Fibroblast of lung (primary cell): ENCODE data around the gene CCDC110. TPM values are rescaled to one million over a fixed set of nuclear protein-coding genes. Genes with fewer than 3 reads are reported as not detected.

Source experiments
- DNase-seq, 2 donors: peaks; one replicate each; pipeline versions ENCODE4 v3.0.0 to v3.0.0-alpha.2; 2010; ENCODE audit warnings: low read depth in 2 of 2
- H2AFZ ChIP-seq: 2 replicates; pipeline ENCODE4 v1.5.1; 2012; ENCODE audit warnings: low read length, control low read depth, inconsistent platforms
- H3K27ac ChIP-seq: 2 replicates; pipeline ENCODE4 v1.5.1; 2011; ENCODE audit warnings: low read length, control low read depth; ENCODE audit not compliant: insufficient read depth
- H3K27me3 ChIP-seq: 2 replicates; pipeline ENCODE4 v1.5.1; 2011; ENCODE audit warnings: mild to moderate bottlenecking, low read length; ENCODE audit not compliant: control insufficient read depth, insufficient read depth
- H3K36me3 ChIP-seq: 2 replicates; pipeline ENCODE4 v1.5.1; 2011; ENCODE audit warnings: low read length; ENCODE audit not compliant: control insufficient read depth, insufficient read depth
- H3K4me1 ChIP-seq: 2 replicates; pipeline ENCODE4 v1.5.1; 2011; ENCODE audit warnings: low read length; ENCODE audit not compliant: control insufficient read depth, insufficient read depth; ENCODE audit errors: extremely low read depth
- H3K4me2 ChIP-seq: 2 replicates; pipeline ENCODE4 v1.5.1; 2011; ENCODE audit warnings: low read length, control low read depth; ENCODE audit not compliant: insufficient read depth; ENCODE audit errors: extremely low read depth
- H3K4me3 ChIP-seq, 4 experiments: fragments of 200-600 bp in 1 of 4; sonication (generic) in 1 of 4; replicated peaks in 1 of 4; 2 replicates each; pipeline ENCODE4 v1.5.1; 2011 to 2016; ENCODE audit warnings: low read length in 4 of 4, low read depth in 3 of 4, mild to moderate bottlenecking in 3 of 4, control low read depth in 2 of 4, inconsistent platforms in 1 of 4, mixed read lengths in 1 of 4; ENCODE audit not compliant: insufficient read depth in 1 of 4; ENCODE audit errors: control extremely low read depth in 1 of 4
- H3K79me2 ChIP-seq: 2 replicates; pipeline ENCODE4 v1.5.1; 2012; ENCODE audit warnings: mild to moderate bottlenecking, low read length, inconsistent platforms; ENCODE audit not compliant: control insufficient read depth, insufficient read depth
- H3K9ac ChIP-seq: 2 replicates; pipeline ENCODE4 v1.5.1; 2011; ENCODE audit warnings: mild to moderate bottlenecking, low read length, control low read depth; ENCODE audit not compliant: insufficient read depth
- H3K9me3 ChIP-seq: 2 replicates; pipeline ENCODE4 v1.5.1; 2012; ENCODE audit warnings: low read depth, low read length; ENCODE audit not compliant: control insufficient read depth, insufficient read depth
- H4K20me1 ChIP-seq: 2 replicates; pipeline ENCODE4 v1.5.1; 2011; ENCODE audit warnings: low read length; ENCODE audit not compliant: control insufficient read depth, insufficient read depth; ENCODE audit errors: extremely low read depth
- EZH2 ChIP-seq: IDR thresholded peaks from 2 replicates; pipeline ENCODE4 v1.5.1; 2012; ENCODE audit warnings: low read length, control low read depth, mild to moderate bottlenecking; ENCODE audit errors: missing control alignments
- polyA plus RNA-seq, 2 donors: library from polyadenylated mRNA; depleted of rRNA in 1 of 2; stranded (reverse) in 1 of 2; unstranded in 1 of 2; fragments of >200 nt; gene quantifications; 2 replicates each; pipeline ENCODE4 v1.2.1, GENCODE V29; 2011 to 2012; ENCODE audit warnings: missing spikeins in 1 of 2
- total RNA-seq: library from RNA; depleted of rRNA; stranded (reverse); fragments of >200 nt; gene quantifications from 2 replicates; pipeline ENCODE4 v1.2.1, GENCODE V29; 2014
- TF ChIP-seq, protein P1 (sequence below), 2 donors: IDR thresholded peaks in 1 of 2; conservative IDR thresholded peaks in 1 of 2; 1 replicate in 1 of 2; 2 replicates in 1 of 2; pipeline ENCODE4 v1.5.1; 2011 to 2012; ENCODE audit warnings: low read length in 2 of 2, control low read depth in 1 of 2, inconsistent platforms in 1 of 2, low read depth in 1 of 2, mild to moderate bottlenecking in 1 of 2

CCDC110 gene
- total and polyA plus RNA-seq, 2 donors (not counting 1 experiment from before 2014, with no cell fraction given), result 0.83 to 2.0 TPM

DNA sequence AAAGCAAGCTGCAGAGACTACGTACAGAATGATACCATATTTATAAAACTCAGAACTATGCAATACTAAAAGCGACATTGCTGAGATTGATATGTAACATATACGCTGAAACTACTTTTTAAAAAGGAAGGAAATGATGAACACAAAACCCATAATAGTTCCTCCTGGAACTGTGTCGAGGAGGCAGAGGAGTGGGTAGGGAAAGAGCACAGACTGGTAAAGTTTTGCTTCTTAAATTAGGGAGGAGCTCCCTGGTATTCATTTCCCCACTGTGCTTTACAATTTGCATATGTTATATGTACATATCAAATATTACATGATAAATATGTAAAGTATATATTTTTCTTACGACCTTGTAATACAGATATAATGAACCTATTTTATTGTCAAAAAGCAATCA is 59.7 kb downstream of the CCDC110 start:
- Histone ChIP-seq H3K79me2 (no peaks in the 10 kb centered on the region), H3K4me2 (no peak overlapping the region), H3K4me3 (no peak overlapping the region), H3K27ac (no peak overlapping the region), H3K27me3 (no peaks in the 10 kb centered on the region), H2AFZ (no peak overlapping the region), H3K9me3 (no peaks in the 10 kb centered on the region), H3K4me1 (no peaks in the 10 kb centered on the region), H3K36me3 (no peaks in the 10 kb centered on the region), H3K9ac (no peak overlapping the region), H4K20me1 (no peaks in the 10 kb centered on the region)
- DNase-seq, result no peak
- TF ChIP-seq EZH2, result no peak
- TF ChIP-seq, protein P1, sequence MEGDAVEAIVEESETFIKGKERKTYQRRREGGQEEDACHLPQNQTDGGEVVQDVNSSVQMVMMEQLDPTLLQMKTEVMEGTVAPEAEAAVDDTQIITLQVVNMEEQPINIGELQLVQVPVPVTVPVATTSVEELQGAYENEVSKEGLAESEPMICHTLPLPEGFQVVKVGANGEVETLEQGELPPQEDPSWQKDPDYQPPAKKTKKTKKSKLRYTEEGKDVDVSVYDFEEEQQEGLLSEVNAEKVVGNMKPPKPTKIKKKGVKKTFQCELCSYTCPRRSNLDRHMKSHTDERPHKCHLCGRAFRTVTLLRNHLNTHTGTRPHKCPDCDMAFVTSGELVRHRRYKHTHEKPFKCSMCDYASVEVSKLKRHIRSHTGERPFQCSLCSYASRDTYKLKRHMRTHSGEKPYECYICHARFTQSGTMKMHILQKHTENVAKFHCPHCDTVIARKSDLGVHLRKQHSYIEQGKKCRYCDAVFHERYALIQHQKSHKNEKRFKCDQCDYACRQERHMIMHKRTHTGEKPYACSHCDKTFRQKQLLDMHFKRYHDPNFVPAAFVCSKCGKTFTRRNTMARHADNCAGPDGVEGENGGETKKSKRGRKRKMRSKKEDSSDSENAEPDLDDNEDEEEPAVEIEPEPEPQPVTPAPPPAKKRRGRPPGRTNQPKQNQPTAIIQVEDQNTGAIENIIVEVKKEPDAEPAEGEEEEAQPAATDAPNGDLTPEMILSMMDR (conservative IDR thresholded peaks at IDR 0.05 in 1 of 2, IDR thresholded peaks at IDR 0.05 in 1 of 2; ENCODE audit: low read depth in 1 of 2, low read length in 2 of 2), result no peak

DNA sequence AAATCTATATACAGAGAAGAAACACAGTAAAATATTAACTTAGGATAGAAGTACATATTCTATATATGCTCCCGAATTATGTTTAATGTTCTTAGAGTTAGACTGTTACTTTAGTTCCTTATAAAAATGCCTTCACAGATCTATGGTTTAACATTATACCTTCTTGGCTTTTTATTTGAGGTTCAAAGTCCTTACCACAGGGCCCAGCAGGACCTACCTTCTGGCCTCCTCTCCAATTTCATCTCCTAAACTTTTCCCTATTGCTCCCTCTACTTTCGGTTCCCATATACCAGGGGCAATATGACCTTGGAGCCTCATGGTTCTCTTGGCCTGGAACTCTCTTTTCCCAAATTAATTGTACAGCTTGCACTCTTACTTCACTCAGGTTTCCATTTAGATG is 63.1 kb downstream of the CCDC110 start:
- H3K79me2 ChIP-seq, result no peaks in the 10 kb centered on the region
- no peak overlapping the region for H2AFZ ChIP-seq
- no peak overlapping the region for H3K4me2 ChIP-seq
- H3K4me3 ChIP-seq, result no peak overlapping the region
- TF ChIP-seq, protein P1 (conservative IDR thresholded peaks at IDR 0.05 in 1 of 2, IDR thresholded peaks at IDR 0.05 in 1 of 2; ENCODE audit: low read depth in 1 of 2, low read length in 2 of 2), result no peak
- TF ChIP-seq EZH2, result no peak
- H4K20me1 ChIP-seq, result no peaks in the 10 kb centered on the region
- no peaks in the 10 kb centered on the region for H3K36me3 ChIP-seq
- no peaks in the 10 kb centered on the region for H3K4me1 ChIP-seq
- H3K9me3 ChIP-seq, result no peaks in the 10 kb centered on the region
- H3K27me3 ChIP-seq, result no peaks in the 10 kb centered on the region
- H3K9ac ChIP-seq, result no peak overlapping the region
- DNase-seq, result no peak
- no peak overlapping the region for H3K27ac ChIP-seq

DNA sequence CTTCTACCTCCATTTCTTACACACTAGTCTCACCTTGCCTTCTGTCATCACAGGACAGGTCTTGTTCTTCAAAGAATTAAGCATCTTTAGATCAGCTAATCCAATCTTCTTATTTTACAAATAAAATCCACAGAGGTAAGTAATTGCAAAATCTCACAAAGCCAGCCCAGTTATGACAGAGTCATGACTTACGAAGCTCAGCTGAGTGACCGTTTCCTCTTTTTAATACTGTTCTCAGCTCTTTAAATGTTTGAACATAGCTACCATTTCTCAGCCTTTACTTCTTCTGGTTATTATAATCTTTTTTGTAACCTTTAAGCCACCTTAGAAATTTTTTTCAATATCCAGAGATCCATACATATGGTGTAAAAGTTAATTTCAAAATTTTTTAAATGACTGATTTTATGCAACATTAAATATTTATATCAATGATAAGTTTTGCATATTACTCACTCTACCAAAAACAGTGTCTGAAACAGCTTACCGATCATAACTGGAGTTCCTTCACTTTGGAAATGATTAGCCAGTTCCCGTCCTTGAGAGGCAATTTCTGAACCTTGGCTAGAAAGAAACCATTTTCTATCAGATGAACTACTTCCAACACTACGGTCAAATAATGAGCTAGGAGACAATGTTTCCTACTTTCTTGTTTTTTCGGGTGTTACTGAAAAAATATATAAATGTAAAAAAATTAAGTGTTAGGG is 66.1 kb downstream of the CCDC110 start:
- Histone ChIP-seq H4K20me1 (no peaks in the 10 kb centered on the region), H3K4me2 (no peak overlapping the region), H3K79me2 (no peaks in the 10 kb centered on the region), H3K9ac (no peak overlapping the region), H3K27me3 (no peaks in the 10 kb centered on the region), H3K36me3 (no peaks in the 10 kb centered on the region), H3K9me3 (no peaks in the 10 kb centered on the region), H3K27ac (no peak overlapping the region), H3K4me3 (no peak overlapping the region), H2AFZ (no peak overlapping the region), H3K4me1 (no peaks in the 10 kb centered on the region)
- no peak for DNase-seq
- TF ChIP-seq, protein P1 (conservative IDR thresholded peaks at IDR 0.05 in 1 of 2, IDR thresholded peaks at IDR 0.05 in 1 of 2; ENCODE audit: low read depth in 1 of 2, low read length in 2 of 2), result no peak
- TF ChIP-seq EZH2, result no peak
